ENCODE data around the gene SULT6B1. TPM values are rescaled to one million over a fixed set of nuclear protein-coding genes. Genes with fewer than 3 reads are reported as not detected.
"Not testable (repeated sequence)": the region's sequence is repeated elsewhere in the genome, so short reads cannot be mapped to it uniquely, and the experiment has no call there.

Gene SULT6B1
- total RNA-seq, 2 donors from 2014 or later: not detected

GRCh38 chr2:37201766-37202165 is 13.3 kb upstream of the SULT6B1 start:
- Histone ChIP-seq H3K27me3 (no peaks in the 10 kb centered on the region), H3K4me3 (no peak overlapping the region), H3K9me3 (peaks cover 0 to 6% of the 10 kb centered on the region in 2 donors), H3K27ac (no peak overlapping the region), H3K36me3 (peaks cover 62% of the 10 kb centered on the region), H3K4me1 (peaks cover 0 to 12% of the 10 kb centered on the region in 2 donors)
- no peak for DNase-seq (ENCODE audit: low spot score)
- no peak for TF ChIP-seq CTCF (IDR thresholded peaks at IDR 0.05)

- no peak overlapping the region for H3K4me3 ChIP-seq
- no peak overlapping the region for H3K27ac ChIP-seq
- peaks cover 56% of the 10 kb centered on the region for H3K36me3 ChIP-seq
- H3K27me3 ChIP-seq: no peaks in the 10 kb centered on the region
- DNase-seq (ENCODE audit: low spot score): no peak
- TF ChIP-seq CTCF (IDR thresholded peaks at IDR 0.05): no peak
- H3K4me1 ChIP-seq: peaks cover 0 to 12% of the 10 kb centered on the region in 2 donors
- H3K9me3 ChIP-seq: peaks cover 0 to 6% of the 10 kb centered on the region in 2 donors
Observed at GRCh38 chr2:37201208-37201607, 12.7 kb upstream of the SULT6B1 start.

- peaks cover 0 to 12% of the 10 kb centered on the region in 2 donors for H3K4me1 ChIP-seq
- H3K36me3 ChIP-seq: peaks cover 34% of the 10 kb centered on the region
- H3K9me3 ChIP-seq: peaks cover 0 to 3% of the 10 kb centered on the region in 2 donors
- H3K27me3 ChIP-seq: no peaks in the 10 kb centered on the region
- no peak overlapping the region for H3K27ac ChIP-seq
- no peak for DNase-seq (ENCODE audit: low spot score)
- H3K4me3 ChIP-seq: no peak overlapping the region
- no peak for TF ChIP-seq CTCF (IDR thresholded peaks at IDR 0.05)
Observed at GRCh38 chr2:37198681-37199065, 10.2 kb upstream of the SULT6B1 start.

GRCh38 chr2:37196320-37197195 is 8.1 kb upstream of the SULT6B1 start, which contains the start of gene CEBPZOS:
Gene CEBPZOS (plus strand): TSS chr2:37196496. CDS start chr2:37199705, 3,209 bp downstream.
- TF ChIP-seq CTCF (IDR thresholded peaks at IDR 0.05): no peak
- H3K4me3 ChIP-seq: peak within 1 kb of the TSS; percentile 81 to 84
- DNase-seq (ENCODE audit: low spot score): peak; percentile 87
- H3K27ac ChIP-seq: peak within 1 kb of the TSS; percentile 88 to 91
- peaks cover 0 to 12% of the 10 kb centered on the region in 2 donors for H3K4me1 ChIP-seq
- H3K9me3 ChIP-seq: no peaks in the 10 kb centered on the region
- no peaks in the 10 kb centered on the region for H3K27me3 ChIP-seq
- H3K36me3 ChIP-seq: peaks cover 12% of the 10 kb centered on the region

GRCh38 chr2:37195862-37196319 is 7.4 kb upstream of the SULT6B1 start:
- H3K36me3 ChIP-seq; H3K9me3 ChIP-seq; DNase-seq (ENCODE audit: low spot score); H3K27me3 ChIP-seq: not testable (repeated sequence)
- Histone ChIP-seq H3K27ac (peak overlapping the region; percentile 88 to 91), H3K4me3 (peak overlapping the region; percentile 81 to 84), H3K4me1 (peaks cover 0 to 12% of the 10 kb centered on the region in 2 donors)

GRCh38 chr2:37192551-37192950 is 4.1 kb upstream of the SULT6B1 start:
- no peaks in the 10 kb centered on the region for H3K27me3 ChIP-seq
- H3K36me3 ChIP-seq: no peaks in the 10 kb centered on the region
- peaks cover 0 to 6% of the 10 kb centered on the region in 2 donors for H3K4me1 ChIP-seq
- DNase-seq (ENCODE audit: low spot score): no peak
- H3K4me3 ChIP-seq: no peak overlapping the region
- H3K27ac ChIP-seq: no peak overlapping the region
- no peak for TF ChIP-seq CTCF (IDR thresholded peaks at IDR 0.05)
- no peaks in the 10 kb centered on the region for H3K9me3 ChIP-seq

Data from right atrium auricular region (tissue), 2 donors.